ENCODE data around the gene EML1. TPM values are rescaled to one million over a fixed set of nuclear protein-coding genes. Genes with fewer than 3 reads are reported as not detected.

EML1 gene
- total RNA-seq, 3 donors from 2014 or later (not counting 1 experiment from before 2014, with no cell fraction given), result not detected

GRCh38 chr14:99991331-99991730 lies 198.1 kb downstream of the EML1 start:
- intact Hi-C loops (cut with micrococcal nuclease), result no loop called here
- H3K36me3 ChIP-seq (ENCODE audit: control insufficient read depth, insufficient read depth, low read length), result no peaks in the 10 kb centered on the region
- DNase-seq (no peak), ATAC-seq (no peak)
- peaks cover 8% of the 10 kb centered on the region in 2 donors for H3K27me3 Mint-ChIP-seq (ENCODE audit: low read depth in 2 of 2)
- H3K27ac Mint-ChIP-seq, result no peak overlapping the region
- TF ChIP-seq CTCF (IDR thresholded peaks at IDR 0.05), result no peak
- no peaks in the 10 kb centered on the region for H3K27me3 ChIP-seq (ENCODE audit: control insufficient read depth, insufficient read depth, low read length)
- no peaks in the 10 kb centered on the region for H3K9me3 ChIP-seq (ENCODE audit: control insufficient read depth, insufficient read depth, low read length)
- peaks cover 5 to 7% of the 10 kb centered on the region in 2 donors for H3K4me1 Mint-ChIP-seq
- no peak overlapping the region for H3K4me3 ChIP-seq (ENCODE audit: low read length)
- no peaks in the 10 kb centered on the region for H3K36me3 Mint-ChIP-seq
- H3K9me3 Mint-ChIP-seq, result no peaks in the 10 kb centered on the region
- peaks cover 3% of the 10 kb centered on the region for H3K4me1 ChIP-seq (ENCODE audit: control insufficient read depth, insufficient read depth, low read length)
- H3K27ac ChIP-seq (ENCODE audit: low read length), result no peak overlapping the region
- no peak overlapping the region for H3K4me3 Mint-ChIP-seq
- WGBS (ENCODE audit: insufficient coverage), result 91% methylated on average over 4 of the region's 7 CpGs

Other genes starting within 250 kb of the EML1 start
- 1 to 10 TPM in 2 of 3 donors, under 1 TPM in 1; 0.73 to 4.3 (median 2.8) TPM for gene CCDC85C, start 189.2 kb upstream of the EML1 start, total RNA-seq
- not detected for gene HHIPL1, start 148.3 kb upstream of the EML1 start, total RNA-seq
- under 1 TPM; 0.09 to 0.45 (median 0.09) TPM for gene CYP46A1, start 109.1 kb upstream of the EML1 start, total RNA-seq

All from natural killer cell (primary cell).